HEK293 (cell line): Measurements from ENCODE around the gene PLA2G5.

Experiments
- ZNF184 ChIP-seq: fragments of 450-650 bp; IDR thresholded peaks from 2 replicates; pipeline ENCODE4 v1.5.1; 2018; ENCODE audit warnings: missing biosample characterization, mild to moderate bottlenecking, missing genetic modification characterization
- ZNF558 ChIP-seq: fragments of 450-650 bp; formaldehyde crosslinking; IDR thresholded peaks from 2 replicates; pipeline ENCODE4 v1.5.1; 2016; ENCODE audit warnings: missing biosample characterization, missing genetic modification characterization
- TF ChIP-seq, protein P1 (sequence below): fragments of 450-650 bp; formaldehyde crosslinking; IDR thresholded peaks from 2 replicates; pipeline ENCODE4 v1.5.1; 2016; ENCODE audit warnings: missing biosample characterization, missing genetic modification characterization
- TF ChIP-seq, protein P2 (sequence below): fragments of 450-650 bp; formaldehyde crosslinking; IDR thresholded peaks from 2 replicates; pipeline ENCODE4 v1.5.1; 2017; ENCODE audit warnings: missing biosample characterization, missing genetic modification characterization
- TF ChIP-seq, protein P3 (sequence below): fragments of 450-650 bp; formaldehyde crosslinking; IDR thresholded peaks from 2 replicates; pipeline ENCODE4 v1.5.1; 2017; ENCODE audit warnings: missing biosample characterization, mild to moderate bottlenecking, missing genetic modification characterization, moderate library complexity

DNA sequence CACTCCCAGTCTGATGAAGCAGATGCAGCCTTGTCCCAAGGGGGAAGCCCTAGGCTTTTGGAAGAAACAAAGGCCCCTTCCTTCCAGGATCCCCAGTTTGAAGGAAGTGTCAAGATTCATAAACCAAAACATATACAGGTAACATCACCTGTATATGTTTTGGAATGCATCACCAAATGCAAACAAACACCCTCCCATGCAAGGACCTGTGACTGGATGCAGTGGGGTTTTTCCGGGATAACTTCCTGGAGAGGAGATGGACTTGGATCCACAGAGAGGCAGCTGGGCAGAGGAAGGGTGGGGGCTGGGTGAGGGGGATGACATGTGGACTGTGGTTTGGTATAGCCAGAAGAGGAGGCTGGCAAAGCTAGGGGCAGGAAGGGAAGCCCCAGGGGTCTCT is 67.6 kb downstream of the PLA2G5 start:
- TF ChIP-seq ZNF558 (tag by site-specific recombination) (no peak), ZNF184 (tag by site-specific recombination) (no peak)
- TF ChIP-seq, protein P1, sequence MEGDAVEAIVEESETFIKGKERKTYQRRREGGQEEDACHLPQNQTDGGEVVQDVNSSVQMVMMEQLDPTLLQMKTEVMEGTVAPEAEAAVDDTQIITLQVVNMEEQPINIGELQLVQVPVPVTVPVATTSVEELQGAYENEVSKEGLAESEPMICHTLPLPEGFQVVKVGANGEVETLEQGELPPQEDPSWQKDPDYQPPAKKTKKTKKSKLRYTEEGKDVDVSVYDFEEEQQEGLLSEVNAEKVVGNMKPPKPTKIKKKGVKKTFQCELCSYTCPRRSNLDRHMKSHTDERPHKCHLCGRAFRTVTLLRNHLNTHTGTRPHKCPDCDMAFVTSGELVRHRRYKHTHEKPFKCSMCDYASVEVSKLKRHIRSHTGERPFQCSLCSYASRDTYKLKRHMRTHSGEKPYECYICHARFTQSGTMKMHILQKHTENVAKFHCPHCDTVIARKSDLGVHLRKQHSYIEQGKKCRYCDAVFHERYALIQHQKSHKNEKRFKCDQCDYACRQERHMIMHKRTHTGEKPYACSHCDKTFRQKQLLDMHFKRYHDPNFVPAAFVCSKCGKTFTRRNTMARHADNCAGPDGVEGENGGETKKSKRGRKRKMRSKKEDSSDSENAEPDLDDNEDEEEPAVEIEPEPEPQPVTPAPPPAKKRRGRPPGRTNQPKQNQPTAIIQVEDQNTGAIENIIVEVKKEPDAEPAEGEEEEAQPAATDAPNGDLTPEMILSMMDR (tag by site-specific recombination): no peak
- TF ChIP-seq, protein P2, sequence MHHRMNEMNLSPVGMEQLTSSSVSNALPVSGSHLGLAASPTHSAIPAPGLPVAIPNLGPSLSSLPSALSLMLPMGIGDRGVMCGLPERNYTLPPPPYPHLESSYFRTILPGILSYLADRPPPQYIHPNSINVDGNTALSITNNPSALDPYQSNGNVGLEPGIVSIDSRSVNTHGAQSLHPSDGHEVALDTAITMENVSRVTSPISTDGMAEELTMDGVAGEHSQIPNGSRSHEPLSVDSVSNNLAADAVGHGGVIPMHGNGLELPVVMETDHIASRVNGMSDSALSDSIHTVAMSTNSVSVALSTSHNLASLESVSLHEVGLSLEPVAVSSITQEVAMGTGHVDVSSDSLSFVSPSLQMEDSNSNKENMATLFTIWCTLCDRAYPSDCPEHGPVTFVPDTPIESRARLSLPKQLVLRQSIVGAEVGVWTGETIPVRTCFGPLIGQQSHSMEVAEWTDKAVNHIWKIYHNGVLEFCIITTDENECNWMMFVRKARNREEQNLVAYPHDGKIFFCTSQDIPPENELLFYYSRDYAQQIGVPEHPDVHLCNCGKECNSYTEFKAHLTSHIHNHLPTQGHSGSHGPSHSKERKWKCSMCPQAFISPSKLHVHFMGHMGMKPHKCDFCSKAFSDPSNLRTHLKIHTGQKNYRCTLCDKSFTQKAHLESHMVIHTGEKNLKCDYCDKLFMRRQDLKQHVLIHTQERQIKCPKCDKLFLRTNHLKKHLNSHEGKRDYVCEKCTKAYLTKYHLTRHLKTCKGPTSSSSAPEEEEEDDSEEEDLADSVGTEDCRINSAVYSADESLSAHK (tag by site-specific recombination): no peak
- TF ChIP-seq, protein P3, sequence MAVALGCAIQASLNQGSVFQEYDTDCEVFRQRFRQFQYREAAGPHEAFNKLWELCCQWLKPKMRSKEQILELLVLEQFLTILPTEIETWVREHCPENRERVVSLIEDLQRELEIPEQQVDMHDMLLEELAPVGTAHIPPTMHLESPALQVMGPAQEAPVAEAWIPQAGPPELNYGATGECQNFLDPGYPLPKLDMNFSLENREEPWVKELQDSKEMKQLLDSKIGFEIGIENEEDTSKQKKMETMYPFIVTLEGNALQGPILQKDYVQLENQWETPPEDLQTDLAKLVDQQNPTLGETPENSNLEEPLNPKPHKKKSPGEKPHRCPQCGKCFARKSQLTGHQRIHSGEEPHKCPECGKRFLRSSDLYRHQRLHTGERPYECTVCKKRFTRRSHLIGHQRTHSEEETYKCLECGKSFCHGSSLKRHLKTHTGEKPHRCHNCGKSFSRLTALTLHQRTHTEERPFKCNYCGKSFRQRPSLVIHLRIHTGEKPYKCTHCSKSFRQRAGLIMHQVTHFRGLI (tag by site-specific recombination): no peak
